ENCODE measurements around the gene CAMK1G.
A peak's percentile ranks its signal among the peaks of the same experiment; 100 is the strongest.

The CAMK1G gene

GRCh38 chr1:209601809-209602657, 18.5 kb downstream of the CAMK1G start:
- no peak for DNase-seq

DNA sequence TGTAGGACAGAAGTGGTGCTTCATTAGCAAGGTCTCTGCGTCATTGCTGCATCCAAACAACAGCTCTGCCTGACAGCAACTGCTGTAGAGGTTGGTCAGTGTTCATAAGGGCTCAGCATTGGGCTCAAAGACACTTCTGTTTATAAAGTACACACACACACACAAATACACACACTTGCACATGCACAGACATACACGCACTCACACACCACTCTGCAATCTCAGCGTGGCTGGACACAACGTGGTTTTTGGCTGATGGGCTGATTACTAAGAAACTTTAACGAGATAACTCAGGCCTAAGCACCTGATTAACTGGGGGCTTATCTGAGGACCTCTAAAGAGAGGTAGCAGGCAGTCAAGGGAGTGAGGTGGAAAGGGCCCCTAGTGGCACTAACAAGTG, 20.4 kb downstream of the CAMK1G start:
- no peak for DNase-seq

- DNase-seq, result peak; percentile 22
Observed at GRCh38 chr1:209607102-209607794, 23.7 kb downstream of the CAMK1G start.

- no peak for DNase-seq
Observed at GRCh38 chr1:209607795-209608178, 24.3 kb downstream of the CAMK1G start.

- no peak for DNase-seq
Observed at GRCh38 chr1:209609041-209609790, 25.7 kb downstream of the CAMK1G start.

GRCh38 chr1:209609791-209610630, 26.5 kb downstream of the CAMK1G start:
- DNase-seq, result no peak

- no peak for DNase-seq
Observed at GRCh38 chr1:209610631-209610905, 27.1 kb downstream of the CAMK1G start.

- no peak for DNase-seq
Observed at GRCh38 chr1:209611771-209612570, 28.5 kb downstream of the CAMK1G start.

GRCh38 chr1:209612646-209613399, 29.3 kb downstream of the CAMK1G start:
- DNase-seq, result no peak

- DNase-seq, result no peak
Observed at GRCh38 chr1:209613400-209614150, 30.1 kb downstream of the CAMK1G start.

- no peak for DNase-seq
Observed at GRCh38 chr1:209614151-209614420, 30.6 kb downstream of the CAMK1G start.

DNA sequence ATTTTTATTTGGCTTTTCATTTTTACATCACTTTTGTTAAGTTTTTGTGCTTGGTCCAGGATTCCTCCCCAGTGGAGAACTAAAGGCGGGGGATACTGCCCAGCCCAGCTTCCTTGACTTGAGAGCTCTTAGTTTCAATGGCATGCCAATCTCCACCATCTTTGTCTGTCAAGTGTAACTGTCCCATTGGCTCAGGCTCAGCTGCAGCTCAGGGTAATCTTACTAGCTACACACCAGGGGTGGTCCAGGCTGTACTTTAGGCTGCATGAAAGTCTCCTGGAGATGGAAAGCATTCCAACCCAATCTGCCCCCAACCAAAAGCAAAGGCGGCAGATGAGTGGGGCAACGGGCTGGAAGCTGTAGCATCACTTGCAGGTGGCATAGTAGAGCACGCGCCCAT, 31.4 kb downstream of the CAMK1G start:
- no peak for DNase-seq

GRCh38 chr1:209616366-209617046, 33.0 kb downstream of the CAMK1G start:
- no peak for DNase-seq

GRCh38 chr1:209617047-209617673, 33.6 kb downstream of the CAMK1G start:
- DNase-seq, result no peak

DNA sequence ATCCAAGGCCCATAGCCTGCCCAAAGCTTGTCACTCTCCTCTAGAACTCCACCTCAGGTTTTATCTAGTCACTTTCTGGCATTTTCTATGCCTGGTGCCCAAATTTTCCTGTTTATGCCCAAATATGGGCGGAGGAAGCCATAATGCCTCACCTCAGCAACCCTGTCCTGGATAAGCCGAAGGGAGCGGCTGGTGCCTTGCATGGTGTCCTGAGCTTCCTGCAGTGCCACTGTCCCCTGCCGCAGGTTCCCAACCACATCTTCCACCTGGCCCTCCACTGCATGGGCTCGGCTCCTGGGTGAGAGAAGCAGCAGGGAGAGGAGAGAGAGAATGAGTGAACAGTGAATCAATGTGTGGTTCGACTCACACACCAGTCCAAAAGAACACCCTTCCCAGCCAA, 34.2 kb downstream of the CAMK1G start:
- no peak for DNase-seq

- no peak for DNase-seq
Observed at GRCh38 chr1:209618291-209618690, 34.8 kb downstream of the CAMK1G start.

DNA sequence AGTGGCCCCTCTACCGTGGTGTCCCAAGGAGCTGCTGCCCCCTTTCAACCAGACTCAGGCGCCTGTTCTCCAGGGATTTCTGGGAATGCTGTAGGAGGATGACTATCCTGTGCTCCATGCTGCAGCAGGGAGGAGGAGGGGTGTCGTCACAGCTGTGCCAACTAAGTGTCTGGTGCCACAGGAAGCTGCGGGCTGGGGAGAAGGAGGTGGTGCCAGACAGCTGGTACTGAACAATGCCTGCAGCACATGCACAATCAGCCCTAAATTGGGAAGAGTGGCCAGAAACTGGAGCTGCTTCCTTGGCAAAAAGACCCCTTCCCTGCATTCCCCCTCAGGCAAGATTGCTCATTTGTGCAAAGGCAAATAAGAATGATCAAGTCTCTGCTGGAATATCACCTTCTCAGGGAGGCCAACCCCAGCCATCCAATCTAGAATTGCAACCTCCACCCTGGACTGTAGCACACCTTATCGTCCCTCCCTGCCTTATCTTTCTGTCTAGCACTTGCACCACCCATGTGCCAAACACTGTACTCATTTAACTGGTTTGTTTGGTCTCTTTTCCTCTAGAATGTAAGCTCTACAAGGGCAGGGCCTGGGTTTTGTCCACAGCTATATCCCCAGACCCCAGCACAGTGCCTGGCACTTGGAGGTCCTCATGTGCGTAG, 35.4 kb downstream of the CAMK1G start:
- no peak for DNase-seq

GRCh38 chr1:209619696-209620486, 36.4 kb downstream of the CAMK1G start:
- DNase-seq, result no peak

Measured in stimulated activated naive CD4-positive, alpha-beta T cell treated with Interleukin-2 at 50 U/mL for 16 hours (primary cell).